HEK293T (cell line): ENCODE measurements around the gene CORO1C.

Experiments
- CTCF ChIA-PET: fragments of 350-600 bp; formaldehyde crosslinking; extraction: SDS; loops from one replicate; lab custom pipeline; 2021; ENCODE audit warnings: antibody characterized with exemption, inconsistent platforms; lab: Yijun Ruan, JAX
- POLR2A ChIA-PET: fragments of 350-600 bp; formaldehyde crosslinking; extraction: SDS; loops from one replicate; lab custom pipeline; 2020; ENCODE audit warnings: antibody characterized with exemption, inconsistent platforms; lab: Yijun Ruan, JAX
- DNase-seq: peaks from one replicate; pipeline ENCODE4 v3.0.0; 2012; ENCODE audit warnings: mixed read lengths; ENCODE audit errors: extremely low spot score
- ARNT ChIP-seq: fragments of 450-650 bp; IDR thresholded peaks from 2 replicates; pipeline ENCODE4 v1.6.1; 2017; ENCODE audit warnings: mild to moderate bottlenecking
- BHLHE40 ChIP-seq: fragments of 450-650 bp; IDR thresholded peaks from 2 replicates; pipeline ENCODE4 v1.6.1; 2016; ENCODE audit warnings: mild to moderate bottlenecking, moderate library complexity, borderline replicate concordance
- CTBP1 ChIP-seq: fragments of 450-650 bp; IDR thresholded peaks from 2 replicates; pipeline ENCODE4 v1.6.1; 2016; ENCODE audit warnings: borderline replicate concordance
- ELF4 ChIP-seq: fragments of 450-650 bp; IDR thresholded peaks from 2 replicates; pipeline ENCODE4 v1.6.1; 2017; ENCODE audit warnings: antibody characterized with exemption
- FOXA1 ChIP-seq: fragments of 450-650 bp; IDR thresholded peaks from 2 replicates; pipeline ENCODE4 v1.6.1; 2016; ENCODE audit warnings: mild to moderate bottlenecking
- FOXK2 ChIP-seq: fragments of 450-650 bp; IDR thresholded peaks from 2 replicates; pipeline ENCODE4 v1.6.1; 2016; ENCODE audit warnings: mild to moderate bottlenecking
- FOXM1 ChIP-seq: fragments of 450-650 bp; IDR thresholded peaks from 2 replicates; pipeline ENCODE4 v1.6.1; 2017; ENCODE audit warnings: mild to moderate bottlenecking, borderline replicate concordance
- HDGF ChIP-seq: fragments of 450-650 bp; IDR thresholded peaks from 2 replicates; pipeline ENCODE4 v1.6.1; 2017; ENCODE audit warnings: antibody characterized with exemption, borderline replicate concordance
- L3MBTL2 ChIP-seq: fragments of 450-650 bp; conservative IDR thresholded peaks from 2 replicates; pipeline ENCODE4 v1.6.1; 2016; ENCODE audit warnings: mild to moderate bottlenecking
- LEF1 ChIP-seq: fragments of 450-650 bp; IDR thresholded peaks from 2 replicates; pipeline ENCODE4 v1.6.1; 2017; ENCODE audit warnings: mild to moderate bottlenecking, borderline replicate concordance
- NFRKB ChIP-seq: fragments of 450-650 bp; IDR thresholded peaks from 2 replicates; pipeline ENCODE4 v1.6.1; 2016; ENCODE audit warnings: mild to moderate bottlenecking, moderate library complexity
- PKNOX1 ChIP-seq: fragments of 450-650 bp; IDR thresholded peaks from 2 replicates; pipeline ENCODE4 v1.6.1; 2016
- SP1 ChIP-seq: fragments of 450-650 bp; IDR thresholded peaks from 2 replicates; pipeline ENCODE4 v1.6.1; 2017
- SUZ12 ChIP-seq: fragments of 450-650 bp; IDR thresholded peaks from 2 replicates; pipeline ENCODE4 v1.6.1; 2016; ENCODE audit warnings: mild to moderate bottlenecking
- TARDBP ChIP-seq: fragments of 450-650 bp; IDR thresholded peaks from 2 replicates; pipeline ENCODE4 v1.6.1; 2016
- ZNF384 ChIP-seq: fragments of 450-650 bp; IDR thresholded peaks from 2 replicates; pipeline ENCODE4 v1.6.1; 2016

Gene CORO1C

GRCh38 chr12:108714866-108715265 lies 16.5 kb downstream of the CORO1C start:
- DNase-seq = no peak
- CTCF ChIA-PET = no interaction called here
- TF ChIP-seq BHLHE40 = no peak
- TF ChIP-seq HDGF = no peak
- no peak for TF ChIP-seq FOXK2
- no peak for TF ChIP-seq NFRKB
- TF ChIP-seq TARDBP = no peak
- no peak for TF ChIP-seq FOXM1
- TF ChIP-seq ARNT = no peak
- TF ChIP-seq ZNF384 = no peak
- no peak for TF ChIP-seq FOXA1
- TF ChIP-seq LEF1 = no peak
- no peak for TF ChIP-seq PKNOX1
- no peak for TF ChIP-seq ELF4
- TF ChIP-seq L3MBTL2 = no peak
- no peak for TF ChIP-seq SP1
- POLR2A ChIA-PET = interaction anchor here (1.0 kb wide), 1 partner anchor 15 kb away, joined by 3 read pairs; no protein-coding TSS in a partner anchor

- ChIA-PET CTCF (no interaction called here), POLR2A (interaction anchor here (1.1 kb wide), 1 partner anchor 17 kb away, joined by 3 read pairs; no protein-coding TSS in a partner anchor)
- TF ChIP-seq FOXA1 (no peak), FOXM1 (no peak), ELF4 (no peak), FOXK2 (no peak), CTBP1 (no peak), NFRKB (no peak), SP1 (no peak), PKNOX1 (no peak), TARDBP (no peak), HDGF (no peak), LEF1 (no peak)
- no peak for DNase-seq
Observed at GRCh38 chr12:108713471-108713870, 17.8 kb downstream of the CORO1C start.

GRCh38 chr12:108712925-108713203 lies 18.5 kb downstream of the CORO1C start:
- CTCF ChIA-PET = no interaction called here
- no peak for TF ChIP-seq BHLHE40
- no peak for TF ChIP-seq PKNOX1
- no peak for TF ChIP-seq NFRKB
- TF ChIP-seq FOXA1 = no peak
- no peak for TF ChIP-seq SP1
- TF ChIP-seq TARDBP = no peak
- TF ChIP-seq ZNF384 = no peak
- TF ChIP-seq L3MBTL2 = no peak
- no peak for TF ChIP-seq FOXK2
- no peak for TF ChIP-seq FOXM1
- no peak for TF ChIP-seq SUZ12
- no peak for TF ChIP-seq ELF4
- no peak for TF ChIP-seq CTBP1
- no peak for TF ChIP-seq LEF1
- TF ChIP-seq HDGF = no peak
- TF ChIP-seq ARNT = no peak
- no peak for DNase-seq
- POLR2A ChIA-PET = interaction anchor here (1.1 kb wide), 1 partner anchor 18 kb away, joined by 3 read pairs; no protein-coding TSS in a partner anchor

GRCh38 chr12:108712165-108712924 lies 19.0 kb downstream of the CORO1C start:
- no peak for DNase-seq
- ChIA-PET CTCF (no interaction called here), POLR2A (interaction anchor here (1.1 kb wide), 1 partner anchor 18 kb away, joined by 3 read pairs; no protein-coding TSS in a partner anchor)
- no peak for TF ChIP-seq NFRKB
- TF ChIP-seq FOXM1 = no peak
- TF ChIP-seq PKNOX1 = no peak
- no peak for TF ChIP-seq HDGF
- TF ChIP-seq FOXA1 = no peak
- no peak for TF ChIP-seq CTBP1
- TF ChIP-seq ZNF384 = no peak
- TF ChIP-seq SUZ12 = no peak
- no peak for TF ChIP-seq LEF1
- TF ChIP-seq ARNT = no peak
- no peak for TF ChIP-seq BHLHE40
- no peak for TF ChIP-seq TARDBP
- no peak for TF ChIP-seq FOXK2
- TF ChIP-seq L3MBTL2 = no peak
- TF ChIP-seq ELF4 = no peak
- no peak for TF ChIP-seq SP1

GRCh38 chr12:108711489-108712164 lies 19.7 kb downstream of the CORO1C start:
- POLR2A ChIA-PET = no interaction called here
- no peak for DNase-seq
- CTCF ChIA-PET = interaction anchor here (0.7 kb wide), 1 partner anchor 255 kb away, joined by 3 read pairs; no protein-coding TSS in a partner anchor
- TF ChIP-seq FOXA1 (no peak), ELF4 (no peak), FOXK2 (no peak), PKNOX1 (no peak), HDGF (no peak), BHLHE40 (no peak), FOXM1 (no peak), ZNF384 (no peak), TARDBP (no peak), L3MBTL2 (no peak), ARNT (no peak), CTBP1 (no peak), SUZ12 (no peak), LEF1 (no peak), NFRKB (no peak)
